ENCODE measurements around the gene ROR1. TPM values are rescaled to one million over a fixed set of nuclear protein-coding genes. Genes with fewer than 3 reads are reported as not detected.

The ROR1 gene
- total and polyA plus RNA-seq, 9 of the 15 experiments (the other 6 are each of a cell fraction or from before 2014, with no cell fraction given): 0.02 TPM; not detected in 8

DNA sequence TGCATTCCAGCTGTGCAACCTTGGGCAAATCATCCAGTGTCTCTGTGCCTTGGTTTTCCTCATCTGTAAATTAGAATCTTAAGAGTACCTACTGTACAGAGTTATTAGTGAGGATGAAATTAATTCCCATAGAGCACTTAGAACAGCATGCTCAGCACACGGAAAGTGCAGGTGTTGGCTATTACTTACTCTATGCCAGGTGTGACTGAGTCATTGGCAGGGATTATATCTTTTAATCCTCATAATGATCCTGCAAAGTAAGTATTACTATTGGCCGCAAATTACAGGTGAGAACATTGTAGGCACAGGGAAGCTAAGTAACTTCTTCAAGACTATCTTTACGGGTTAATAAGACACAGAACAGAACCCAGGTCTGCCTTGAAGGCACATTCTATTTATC lies 423.3 kb downstream of the ROR1 start:
- no TSS peak for BruUV-seq (replicated peaks)

More for the DNA sequence above, 423.3 kb downstream of the ROR1 start:
- H3K4me3 ChIP-seq: no peak overlapping the region
- TF ChIP-seq ZBTB26 (CRISPR knock-in tag; IDR thresholded peaks at IDR 0.05) (no peak), ZNF584 (CRISPR knock-in tag; IDR thresholded peaks at IDR 0.05; ENCODE audit: low read depth) (no peak), ZFPM2 (CRISPR knock-in tag; IDR thresholded peaks at IDR 0.05) (no peak), SIN3B (IDR thresholded peaks at IDR 0.05; ENCODE audit: low read depth) (no peak), ERF (CRISPR knock-in tag; IDR thresholded peaks at IDR 0.05) (no peak), SIRT6 (IDR thresholded peaks at IDR 0.05; ENCODE audit: low read depth, low read length) (no peak), HNRNPK (IDR thresholded peaks at IDR 0.05; ENCODE audit: low read depth, low read length, poor library complexity, severe bottlenecking) (no peak), LEF1 (IDR thresholded peaks at IDR 0.05) (no peak), DDX20 (tag; IDR thresholded peaks at IDR 0.05; ENCODE audit: low read depth) (no peak), ZNF609 (CRISPR knock-in tag; IDR thresholded peaks at IDR 0.05; ENCODE audit: borderline replicate concordance) (no peak), SREBF1 (IDR thresholded peaks at IDR 0.05; ENCODE audit: borderline replicate concordance, low read depth, low read length) (no peak), TCFL5 (CRISPR knock-in tag; conservative IDR thresholded peaks at IDR 0.05) (no peak)
- H3K9me3 ChIP-seq (replicated peaks; ENCODE audit: control insufficient read depth, insufficient read depth, low read depth, low read length): no peaks in the 10 kb centered on the region
- CTCF ChIA-PET (ENCODE audit: low intra/inter-chr PET ratio): no interaction called here
- in situ Hi-C loops (cut with MboI): no loop called here
- POLR2A ChIA-PET: interaction anchor here (0.6 kb wide), 1 partner anchor 58 kb away, joined by 3 read pairs; no protein-coding TSS in a partner anchor
- DNase-seq (ENCODE audit: extremely low read depth in 1 of 4, low spot score in 3 of 4) (no peak), ATAC-seq (no peak), FAIRE-seq (no peak)
- H3K36me3 ChIP-seq (ENCODE audit: control insufficient read depth, insufficient read depth, low read length): no peaks in the 10 kb centered on the region
- peaks cover 0 to 5% of the 10 kb centered on the region in 2 experiments; a peak in 2 of 5 replicates for H3K27me3 ChIP-seq (ENCODE audit: control insufficient read depth in 2 of 2, insufficient read depth in 2 of 2, low read length in 2 of 2)
- H3K27ac ChIP-seq (ENCODE audit: extremely low read depth, low read depth, low read length): no peak overlapping the region
- H4K20me1 ChIP-seq (replicated peaks; ENCODE audit: control insufficient read depth, insufficient read depth, low read length): no peaks in the 10 kb centered on the region
- no peak overlapping the region for H3K4me2 ChIP-seq (ENCODE audit: insufficient read depth, low read length)
- no peak overlapping the region for H2AFZ ChIP-seq (ENCODE audit: low read depth, low read length)
- no peaks in the 10 kb centered on the region for H3K4me1 ChIP-seq (replicated peaks in 1 of 2; ENCODE audit: control insufficient read depth in 2 of 2, insufficient read depth in 2 of 2, low read length in 2 of 2)
- 0% methylated on average over 3 of the region's 3 CpGs for WGBS (ENCODE audit: insufficient coverage, low coverage, missing lambda C conversion rate)
- no peaks in the 10 kb centered on the region for H3K9me1 ChIP-seq (ENCODE audit: control insufficient read depth, insufficient read depth, low read length)
- intact Hi-C loops (cut with micrococcal nuclease): no loop called here
- H3K79me2 ChIP-seq (ENCODE audit: control insufficient read depth, insufficient read depth, low read length): no peaks in the 10 kb centered on the region
- no peak overlapping the region for H3K9ac ChIP-seq (ENCODE audit: insufficient read depth in 1 of 2, low read depth in 2 of 2, low read length in 2 of 2)
